Neural cell (in vitro differentiated cells): ENCODE measurements around the gene ZCWPW1. TPM values are rescaled to one million over a fixed set of nuclear protein-coding genes. Genes with fewer than 3 reads are reported as not detected.

Experiments
- H2AFZ ChIP-seq: fragments of 200-600, 300-800 bp; sonication (generic), shearing (Covaris generic); 2 replicates; pipeline ENCODE4 v1.6.0; 2014; ENCODE audit warnings: low read depth, mild to moderate bottlenecking, antibody characterized with exemption, low read length, moderate library complexity
- H3F3A ChIP-seq: fragments of 200-600 bp; shearing (Covaris generic); 2 replicates; pipeline ENCODE4 v1.6.1; 2016; ENCODE audit warnings: mild to moderate bottlenecking, moderate library complexity, mixed read lengths, antibody characterized with exemption, low read length; ENCODE audit not compliant: insufficient read depth, poor library complexity, severe bottlenecking
- H3K27ac ChIP-seq: fragments of 200-600, 300-800 bp; sonication (generic), shearing (Covaris generic); 2 replicates; pipeline ENCODE4 v1.5.1; 2014; ENCODE audit warnings: mild to moderate bottlenecking, low read length, moderate library complexity
- H3K27me3 ChIP-seq: fragments of 300-800, 200-600 bp; sonication (generic), shearing (Covaris generic); 2 replicates; pipeline ENCODE4 v1.6.0; 2014; ENCODE audit warnings: mild to moderate bottlenecking, low read depth, low read length, moderate library complexity; ENCODE audit not compliant: insufficient read depth
- H3K36me3 ChIP-seq: fragments of 300-800, 200-600 bp; sonication (generic), shearing (Covaris generic); 2 replicates; pipeline ENCODE4 v1.5.1; 2014; ENCODE audit warnings: mild to moderate bottlenecking, antibody characterized with exemption, low read length, moderate library complexity; ENCODE audit not compliant: insufficient read depth
- H3K4me2 ChIP-seq: fragments of 300-800, 200-600 bp; sonication (generic), shearing (Covaris generic); 2 replicates; pipeline ENCODE4 v1.6.0; 2014; ENCODE audit warnings: mild to moderate bottlenecking, low read length
- H3K4me3 ChIP-seq: fragments of 300-800, 200-600 bp; sonication (generic), shearing (Covaris generic); 2 replicates; pipeline ENCODE4 v1.5.1; 2014; ENCODE audit warnings: mild to moderate bottlenecking, low read length, moderate library complexity
- H3K79me2 ChIP-seq: fragments of 200-600 bp; shearing (Covaris generic); replicated peaks from 2 replicates; pipeline ENCODE4 v1.6.0; 2014; ENCODE audit warnings: mild to moderate bottlenecking, low read length, moderate library complexity; ENCODE audit not compliant: insufficient read depth
- H3K9ac ChIP-seq: fragments of 300-800, 200-600 bp; sonication (generic), shearing (Covaris generic); 2 replicates; pipeline ENCODE4 v1.6.1; 2016; ENCODE audit warnings: mild to moderate bottlenecking, low read length, mixed read lengths
- H3K9me2 ChIP-seq: fragments of 200-600 bp; shearing (Covaris generic); 2 replicates; pipeline ENCODE4 v1.6.1; 2016; ENCODE audit warnings: mild to moderate bottlenecking, low read length, mixed read lengths; ENCODE audit not compliant: insufficient read depth
- H3K9me3 ChIP-seq: fragments of 200-600, 300-800 bp; sonication (generic), shearing (Covaris generic); 2 replicates; pipeline ENCODE4 v1.6.1; 2016; ENCODE audit warnings: mild to moderate bottlenecking, mixed run types, low read length, moderate library complexity, mixed read lengths
- H4K20me1 ChIP-seq: fragments of 200-600 bp; shearing (Covaris generic); 2 replicates; pipeline ENCODE4 v1.6.1; 2016; ENCODE audit warnings: mild to moderate bottlenecking, mixed run types; ENCODE audit not compliant: insufficient read depth
- CTCF ChIP-seq: fragments of 450-650 bp; IDR thresholded peaks from 2 replicates; pipeline ENCODE4 v1.5.1; 2014; ENCODE audit warnings: antibody characterized with exemption, mild to moderate bottlenecking, moderate library complexity; ENCODE audit not compliant: poor library complexity, severe bottlenecking
- EP300 ChIP-seq: fragments of 450-650 bp; conservative IDR thresholded peaks from 2 replicates; pipeline ENCODE4 v1.6.1; 2014; ENCODE audit warnings: antibody characterized with exemption, mild to moderate bottlenecking, moderate library complexity; ENCODE audit not compliant: poor library complexity, severe bottlenecking
- EZH2 ChIP-seq: fragments of 200-600, 300-800 bp; shearing (Covaris generic), sonication (generic); IDR thresholded peaks from 2 replicates; pipeline ENCODE4 v1.6.1; 2014; ENCODE audit warnings: antibody characterized with exemption, low read length, borderline replicate concordance, mild to moderate bottlenecking; ENCODE audit not compliant: insufficient read depth, poor library complexity, severe bottlenecking
- MXI1 ChIP-seq: fragments of 450-650 bp; conservative IDR thresholded peaks from 2 replicates; pipeline ENCODE4 v1.6.1; 2014; ENCODE audit warnings: antibody characterized with exemption, mild to moderate bottlenecking; ENCODE audit not compliant: poor library complexity, severe bottlenecking
- POLR2AphosphoS5 ChIP-seq: IDR thresholded peaks from 2 replicates; pipeline ENCODE4 v1.6.1; 2012
- RAD21 ChIP-seq: fragments of 450-650 bp; conservative IDR thresholded peaks from 2 replicates; pipeline ENCODE4 v1.6.1; 2014; ENCODE audit warnings: antibody characterized with exemption, mild to moderate bottlenecking, moderate library complexity
- REST ChIP-seq: IDR thresholded peaks from 2 replicates; pipeline ENCODE4 v1.6.1; 2012; ENCODE audit warnings: borderline replicate concordance
- SMC3 ChIP-seq: fragments of 450-650 bp; conservative IDR thresholded peaks from 2 replicates; pipeline ENCODE4 v1.6.1; 2014; ENCODE audit warnings: antibody characterized with exemption, mild to moderate bottlenecking, moderate library complexity; ENCODE audit not compliant: poor library complexity
- TAF1 ChIP-seq: IDR thresholded peaks from 2 replicates; pipeline ENCODE4 v1.6.1; 2012; ENCODE audit warnings: low read depth
- polyA plus RNA-seq: library from polyadenylated mRNA; depleted of rRNA; stranded (reverse); fragments of >200 nt; gene quantifications from 2 replicates; pipeline ENCODE4 v1.2.3, GENCODE V29; 2014

Gene ZCWPW1
- polyA plus RNA-seq, 1 donor from 2014 or later, result 6.8 TPM

GRCh38 chr7:100428967-100429636 lies 599 bp upstream of the ZCWPW1 start:
- H3K79me2 ChIP-seq, result peaks cover 19% of the 10 kb centered on the region
- TF ChIP-seq MXI1 (no peak), TAF1 (peak; percentile 65), RAD21 (no peak), EP300 (peak; percentile 6), EZH2 (no peak), REST (peak; percentile 62), CTCF (no peak), POLR2AphosphoS5 (peak; percentile 86)
- H3K9me3 ChIP-seq, result no peaks in the 10 kb centered on the region
- H3K9me2 ChIP-seq, result no peaks in the 10 kb centered on the region
- no peaks in the 10 kb centered on the region for H3F3A ChIP-seq
- peak overlapping the region; percentile 93 for H2AFZ ChIP-seq
- H3K4me3 ChIP-seq, result peak overlapping the region; percentile 81
- no peaks in the 10 kb centered on the region for H3K27me3 ChIP-seq
- no peaks in the 10 kb centered on the region for H3K36me3 ChIP-seq
- peak overlapping the region; percentile 63 for H3K4me2 ChIP-seq
- peak overlapping the region; percentile 96 for H3K9ac ChIP-seq
- peak overlapping the region; percentile 99 for H3K27ac ChIP-seq
- H4K20me1 ChIP-seq, result no peaks in the 10 kb centered on the region

- no peaks in the 10 kb centered on the region for H3F3A ChIP-seq
- H3K79me2 ChIP-seq, result peaks cover 19% of the 10 kb centered on the region
- peak overlapping the region; percentile 99 for H3K27ac ChIP-seq
- peak overlapping the region; percentile 96 for H3K9ac ChIP-seq
- H2AFZ ChIP-seq, result peak overlapping the region; percentile 67
- H3K9me3 ChIP-seq, result no peaks in the 10 kb centered on the region
- no peak for TF ChIP-seq RAD21
- TF ChIP-seq CTCF, result no peak
- no peak for TF ChIP-seq SMC3
- no peak for TF ChIP-seq POLR2AphosphoS5
- TF ChIP-seq REST, result no peak
- TF ChIP-seq MXI1, result no peak
- TF ChIP-seq EZH2, result no peak
- TF ChIP-seq EP300, result no peak
- TF ChIP-seq TAF1, result no peak
- no peaks in the 10 kb centered on the region for H4K20me1 ChIP-seq
- peak overlapping the region; percentile 81 for H3K4me3 ChIP-seq
- H3K36me3 ChIP-seq, result no peaks in the 10 kb centered on the region
- H3K27me3 ChIP-seq, result no peaks in the 10 kb centered on the region
- H3K4me2 ChIP-seq, result no peak overlapping the region
- H3K9me2 ChIP-seq, result no peaks in the 10 kb centered on the region
Measured at GRCh38 chr7:100427762-100428198, 723 bp downstream of the ZCWPW1 start.
